GM20431 (cell line): ENCODE results near the gene AIDA.
"Not testable (repeated sequence)": the region's sequence is repeated elsewhere in the genome, so short reads cannot be mapped to it uniquely, and the experiment has no call there.

ENCODE experiments used
- in situ Hi-C: fragments of 300-500 bp; cut with MseI, MboI; formaldehyde crosslinking; loops from one replicate; pipeline ENCODE4 v1.15.0; 2020; ENCODE audit warnings: low sequenced_read_pairs; ENCODE audit not compliant: unreplicated experiment

Gene AIDA

DNA sequence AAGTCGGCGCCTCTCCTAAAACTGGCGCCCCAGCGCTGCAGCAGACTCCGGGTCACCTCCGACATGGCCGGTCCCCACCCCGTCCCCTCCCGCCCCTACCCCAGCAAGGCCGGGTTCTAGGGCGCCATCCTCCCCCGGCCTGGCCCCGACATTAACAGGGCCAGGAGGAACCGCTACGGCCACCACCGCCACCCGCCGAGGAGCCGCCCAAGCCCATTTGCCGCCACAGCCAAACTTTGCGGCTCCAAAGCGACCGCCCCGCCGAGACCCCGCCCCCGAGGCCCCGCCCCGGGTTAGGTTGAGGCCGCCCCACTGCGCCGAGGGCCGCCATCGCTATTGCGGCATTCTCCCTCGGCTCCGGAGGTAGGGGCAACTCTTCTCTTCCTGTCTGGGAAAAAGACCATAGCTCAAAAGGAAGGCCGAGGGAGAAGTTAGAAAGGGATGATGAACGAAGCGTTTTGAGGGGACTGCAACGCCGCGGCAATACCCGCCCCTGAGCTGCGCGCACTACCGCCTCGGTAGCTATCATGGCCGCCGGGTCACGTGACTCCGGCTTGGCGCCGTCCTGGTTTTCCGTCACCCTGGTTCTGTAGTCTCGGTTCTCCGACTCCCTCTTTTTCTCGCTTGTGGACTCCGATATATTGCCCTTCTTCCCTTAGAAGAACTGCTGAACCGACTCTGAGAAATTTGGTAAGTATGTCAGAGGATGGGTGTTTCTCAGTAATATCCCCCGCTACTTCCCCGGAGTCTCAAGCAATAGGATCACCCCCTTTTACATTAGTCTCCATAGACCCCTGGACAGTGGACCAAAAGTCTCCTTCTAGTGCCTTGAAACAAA lies at the start of gene AIDA, which contains the start of gene BROX:
Gene AIDA (minus strand): TSS at position 239 of the 838 bp plus-strand sequence. CDS start 174 bp downstream, at position 65.
Gene BROX (plus strand): TSS at position 312 of the 838 bp plus-strand sequence. CDS start 3,136 bp downstream, outside the sequence.
- in situ Hi-C loops = no loop called here

DNA sequence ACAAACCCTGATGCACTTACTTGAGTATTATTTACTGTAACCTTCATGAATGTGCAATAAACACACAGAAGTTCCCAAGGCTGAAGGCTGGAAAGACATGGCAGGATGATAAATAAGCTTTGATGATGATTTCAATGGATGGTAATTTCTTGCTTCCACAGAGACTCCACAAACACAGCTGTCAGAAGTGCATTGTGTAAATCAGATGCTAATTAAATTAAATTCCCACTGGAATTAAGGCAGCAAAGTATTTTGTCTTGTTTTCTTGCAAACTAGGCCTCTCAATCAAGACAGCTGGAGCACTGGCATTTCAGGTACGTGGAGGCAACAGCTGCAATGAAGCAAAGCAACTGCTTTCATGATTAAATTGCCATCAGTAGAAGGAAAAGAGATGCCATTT lies 48.8 kb upstream of the AIDA start:
- in situ Hi-C loops = no loop called here

- in situ Hi-C loops = no loop called here
Measured at GRCh38 chr1:222759451-222760035, 47.3 kb upstream of the AIDA start.

GRCh38 chr1:222757646-222758268 lies 45.5 kb upstream of the AIDA start:
- in situ Hi-C loops = no loop called here

GRCh38 chr1:222754366-222755139 lies 42.3 kb upstream of the AIDA start:
- in situ Hi-C loops = no loop called here

DNA sequence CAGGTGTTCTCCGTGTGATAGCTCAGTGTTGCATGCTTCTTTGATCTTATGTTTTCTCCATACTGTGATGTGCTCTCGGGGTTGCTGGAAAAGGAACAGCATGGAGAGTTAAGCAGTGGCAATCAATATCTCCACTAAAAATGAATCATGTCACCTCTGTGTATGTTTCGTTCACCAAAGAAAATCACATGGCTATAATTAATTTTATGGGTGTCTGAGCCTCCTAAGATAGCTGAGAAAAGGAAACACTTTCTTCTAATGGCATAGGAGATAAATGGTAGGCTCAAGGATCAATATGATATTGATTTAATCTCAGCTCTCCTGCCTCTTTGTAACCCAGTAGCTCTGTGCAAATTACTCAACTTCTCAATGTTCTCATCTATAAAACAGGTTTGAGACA lies 39.0 kb upstream of the AIDA start:
- in situ Hi-C loops = no loop called here

GRCh38 chr1:222750651-222751050 lies 38.4 kb upstream of the AIDA start:
- in situ Hi-C loops = no loop called here

GRCh38 chr1:222749927-222750326 lies 37.6 kb upstream of the AIDA start:
- in situ Hi-C loops = no loop called here

DNA sequence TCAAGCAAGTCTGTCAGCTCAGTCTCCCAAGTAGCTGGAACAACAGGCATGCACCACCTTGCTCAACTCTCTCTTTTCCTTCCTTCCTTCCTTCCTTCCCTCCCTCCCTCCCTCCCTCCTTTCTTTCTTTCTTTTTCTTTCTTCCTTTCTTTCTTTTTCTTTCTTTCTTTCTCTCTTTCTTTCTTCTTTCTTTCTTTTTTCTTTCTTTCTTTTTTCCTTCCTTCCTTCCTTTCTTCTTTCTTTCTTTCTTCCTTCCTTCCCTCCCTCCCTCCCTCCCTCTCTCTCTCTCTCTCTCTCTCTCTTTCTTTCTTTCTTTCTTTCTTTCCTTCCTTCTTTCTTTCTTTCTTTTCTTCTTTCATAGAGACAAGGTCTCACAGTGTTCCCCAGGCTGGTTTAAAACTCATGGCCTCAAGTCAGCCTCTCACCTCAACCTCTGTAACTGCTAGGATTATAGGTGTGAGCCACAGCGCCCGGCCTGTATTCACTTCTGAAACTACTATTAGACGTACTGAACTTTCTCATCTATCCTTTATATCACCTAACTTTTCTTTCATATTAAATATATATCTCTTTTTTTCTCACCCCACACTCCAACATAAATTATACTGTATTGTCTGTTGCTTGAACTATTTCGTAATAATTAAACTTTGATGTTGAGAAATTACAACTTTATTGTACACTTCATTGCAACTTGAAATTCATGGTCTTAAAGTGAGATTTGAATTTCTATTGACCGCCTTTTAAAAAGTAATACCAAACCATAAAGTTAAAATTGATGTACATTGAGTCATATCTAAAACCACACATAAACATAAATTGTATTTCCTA lies 29.6 kb upstream of the AIDA start:
- in situ Hi-C loops = not testable (repeated sequence)

DNA sequence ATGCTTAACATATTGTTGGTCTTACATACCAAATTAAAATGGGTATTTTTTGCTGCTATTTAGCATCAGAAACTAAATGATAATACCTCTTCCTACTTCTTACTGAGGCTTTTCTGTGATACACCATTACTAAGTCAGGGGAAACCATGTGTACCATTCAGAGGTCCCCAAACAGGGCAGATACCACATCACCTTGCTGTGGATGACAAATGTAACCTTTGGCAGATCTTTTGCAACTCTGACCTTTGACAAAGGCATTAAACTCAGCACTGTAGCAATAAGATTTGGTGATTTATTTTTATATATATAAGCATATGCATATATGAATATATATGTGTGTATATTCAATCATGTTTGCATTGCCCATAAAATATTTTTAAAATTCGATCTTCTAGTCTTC lies 27.6 kb upstream of the AIDA start:
- in situ Hi-C loops = no loop called here

GRCh38 chr1:222739465-222739864 lies 27.2 kb upstream of the AIDA start:
- in situ Hi-C loops = no loop called here

DNA sequence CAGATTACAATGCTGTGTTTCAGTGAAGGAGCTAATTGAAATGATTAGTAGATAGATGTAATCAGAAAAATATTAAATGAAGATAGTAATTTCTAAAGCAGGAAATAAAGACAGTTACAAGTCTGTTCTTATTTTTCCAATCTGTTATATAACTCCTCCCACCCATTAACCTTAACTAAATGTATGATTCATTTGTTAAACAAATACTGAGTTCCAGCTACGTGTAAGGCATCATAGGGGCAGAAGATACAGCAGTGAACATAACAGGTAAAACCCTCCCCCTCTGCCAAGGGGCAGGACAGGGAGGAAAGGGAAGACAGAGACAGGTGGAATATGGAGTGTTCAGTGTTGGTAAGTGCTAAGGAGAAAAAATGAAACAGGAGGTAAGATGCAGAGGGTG lies 24.7 kb upstream of the AIDA start, which contains the start of gene FAM177B:
Gene FAM177B (plus strand): TSS at position 231 of the 400 bp plus-strand sequence. CDS start 9,344 bp downstream, outside the sequence.
- in situ Hi-C loops = no loop called here

- in situ Hi-C loops = no loop called here
Measured at GRCh38 chr1:222736470-222736869, 24.2 kb upstream of the AIDA start.

GRCh38 chr1:222734740-222735139 lies 22.4 kb upstream of the AIDA start:
- in situ Hi-C loops = no loop called here

DNA sequence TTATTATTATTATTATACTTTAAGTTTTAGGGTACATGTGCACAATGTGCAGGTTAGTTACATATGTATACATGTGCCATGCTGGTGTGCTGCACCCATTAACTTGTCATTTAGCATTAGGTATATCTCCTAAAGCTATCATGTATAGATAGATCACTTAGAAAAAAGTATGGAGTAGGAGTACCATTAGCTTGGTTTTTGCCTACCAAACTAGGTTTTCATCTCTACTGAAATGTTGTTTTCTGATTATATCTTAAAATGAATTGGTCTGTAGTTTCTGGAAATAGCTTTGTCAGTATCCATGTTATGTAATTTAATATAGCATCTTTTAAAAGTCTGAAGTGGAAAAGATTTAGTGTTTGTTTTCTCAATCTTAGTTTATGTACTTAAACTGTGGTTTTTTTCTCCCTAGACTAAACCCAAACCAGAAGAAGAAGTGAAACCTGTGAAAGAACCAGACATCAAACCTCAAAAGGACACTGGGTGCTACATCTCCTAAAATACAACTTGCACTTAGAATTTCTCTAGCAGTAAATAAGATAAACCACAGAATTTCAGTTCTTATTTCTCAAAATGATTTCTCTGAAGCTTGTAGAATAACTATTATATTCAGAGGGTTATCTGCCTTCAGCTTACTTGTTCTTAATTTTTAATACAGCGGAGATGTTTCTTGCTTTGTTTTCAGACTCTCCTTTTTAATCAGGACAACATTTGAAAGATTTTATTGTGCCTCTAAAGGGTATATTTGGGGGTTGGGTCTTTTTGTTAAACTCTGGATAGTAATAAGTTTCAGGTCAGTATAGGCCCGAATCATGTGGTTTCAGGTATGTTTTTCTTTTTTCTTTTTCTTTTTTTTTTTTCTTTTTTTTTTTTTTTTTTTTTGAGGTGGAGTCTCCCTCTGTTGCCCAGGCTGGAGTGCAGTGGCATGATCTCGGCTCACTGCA lies 20.2 kb upstream of the AIDA start:
- in situ Hi-C loops = no loop called here

GRCh38 chr1:222730866-222731265 lies 18.6 kb upstream of the AIDA start:
- in situ Hi-C loops = no loop called here

- in situ Hi-C loops = no loop called here
Measured at GRCh38 chr1:222728746-222729145, 16.5 kb upstream of the AIDA start.

GRCh38 chr1:222716393-222716792 lies 4.1 kb upstream of the AIDA start:
- in situ Hi-C loops = no loop called here
